SK-N-SH (cell line): ENCODE data around the gene UCP2. TPM values are rescaled to one million over a fixed set of nuclear protein-coding genes. Genes with fewer than 3 reads are reported as not detected.

Experiments
- CTCF ChIA-PET: fragments of 300-600, 350-600 bp; formaldehyde crosslinking; extraction: SDS; loops from one replicate; lab custom pipeline; 2021; lab: Yijun Ruan, JAX
- POLR2A ChIA-PET: fragments of 350-600 bp; sonication (Branson Sonifier 250); formaldehyde crosslinking; extraction: SDS; loops from one replicate; lab custom pipeline; 2020; ENCODE audit warnings: antibody characterized with exemption, inconsistent platforms; lab: Yijun Ruan, JAX
- DNase-seq: peaks from one replicate; pipeline ENCODE4 v3.0.0; 2012
- H2AFZ ChIP-seq: fragments of 200-600 bp; sonication (generic); 2 replicates; pipeline ENCODE4 v1.8.1; 2016; ENCODE audit warnings: antibody characterized with exemption, mild to moderate bottlenecking, low read depth
- H3F3A ChIP-seq: fragments of 200-600 bp; sonication (generic); replicated peaks from 2 replicates; pipeline ENCODE3; 2016; ENCODE audit warnings: antibody characterized with exemption, mild to moderate bottlenecking; ENCODE audit not compliant: insufficient read depth
- H3K27ac ChIP-seq, 2 experiments: fragments of 200-500 bp in 1 of 2; fragments of 200-600 bp in 1 of 2; sonication (Bioruptor generic) in 1 of 2; sonication (generic), shearing (Covaris generic) in 1 of 2; 2 replicates each; pipeline versions ENCODE4 v1.5.1 to v1.6.1; 2014 to 2016; ENCODE audit warnings: low read depth in 2 of 2, inconsistent platforms in 1 of 2, low read length in 1 of 2, mild to moderate bottlenecking in 1 of 2, mixed read lengths in 1 of 2
- H3K27me3 ChIP-seq: fragments of 200-600 bp; sonication (generic), shearing (Covaris generic); 2 replicates; pipeline ENCODE4 v1.6.1; 2016; ENCODE audit warnings: mixed run types; ENCODE audit not compliant: insufficient read depth
- H3K36me3 ChIP-seq, 2 experiments: fragments of 200-500 bp in 1 of 2; fragments of 200-600 bp in 1 of 2; sonication (Bioruptor generic) in 1 of 2; sonication (generic) in 1 of 2; replicated peaks in 1 of 2; 2 replicates each; pipeline versions ENCODE3 to v1.5.1; 2014 to 2016; ENCODE audit warnings: low read length in 1 of 2, mild to moderate bottlenecking in 1 of 2; ENCODE audit not compliant: insufficient read depth in 2 of 2, control insufficient read depth in 1 of 2
- H3K4me1 ChIP-seq, 2 experiments: fragments of 200-500 bp in 1 of 2; fragments of 200-600 bp in 1 of 2; sonication (Bioruptor generic) in 1 of 2; sonication (generic), shearing (Covaris generic) in 1 of 2; 2 replicates each; pipeline versions ENCODE4 v1.5.1 to v1.6.1; 2014 to 2016; ENCODE audit warnings: low read depth in 1 of 2, low read length in 1 of 2, mixed run types in 1 of 2; ENCODE audit not compliant: insufficient read depth in 2 of 2, control insufficient read depth in 1 of 2
- H3K4me2 ChIP-seq: fragments of 200-600 bp; sonication (generic), shearing (Covaris generic); 2 replicates; pipeline ENCODE4 v1.6.1; 2017; ENCODE audit warnings: mixed run types
- H3K4me3 ChIP-seq, 2 experiments: fragments of 200-500 bp in 1 of 2; fragments of 200-600 bp in 1 of 2; sonication (Bioruptor generic) in 1 of 2; sonication (generic), shearing (Covaris generic) in 1 of 2; 2 replicates each; pipeline versions ENCODE4 v1.5.1 to v1.8.1; 2014 to 2016; ENCODE audit warnings: low read depth in 2 of 2, inconsistent platforms in 1 of 2, low read length in 1 of 2, mild to moderate bottlenecking in 1 of 2, mixed read lengths in 1 of 2, moderate library complexity in 1 of 2
- H3K79me2 ChIP-seq: fragments of 200-600 bp; sonication (generic); 2 replicates; pipeline ENCODE4 v1.8.1; 2017; ENCODE audit warnings: mild to moderate bottlenecking; ENCODE audit not compliant: insufficient read depth
- H3K9ac ChIP-seq: fragments of 200-600 bp; sonication (generic); 2 replicates; pipeline ENCODE4 v1.6.1; 2017; ENCODE audit warnings: mixed run types
- H3K9me2 ChIP-seq: fragments of 200-600 bp; sonication (generic); 2 replicates; pipeline ENCODE4 v1.6.1; 2017; ENCODE audit warnings: mixed run types
- H3K9me3 ChIP-seq: fragments of 200-600 bp; sonication (generic); 2 replicates; pipeline ENCODE4 v1.6.1; 2017; ENCODE audit warnings: mixed run types, mild to moderate bottlenecking, moderate library complexity
- H4K20me1 ChIP-seq: fragments of 200-600 bp; sonication (generic); 2 replicates; pipeline ENCODE4 v1.6.1; 2017; ENCODE audit warnings: mild to moderate bottlenecking, mixed run types; ENCODE audit not compliant: insufficient read depth
- EP300 ChIP-seq, 2 experiments: IDR thresholded peaks; 2 replicates each; pipeline versions ENCODE4 v1.4.0 to v1.6.1; 2012; ENCODE audit warnings: borderline replicate concordance in 1 of 2, low read depth in 1 of 2, low read length in 1 of 2
- EZH2phosphoT487 ChIP-seq: fragments of 200-600 bp; sonication (generic); IDR thresholded peaks from 2 replicates; pipeline ENCODE4 v1.6.1; 2017; ENCODE audit warnings: low read depth, mixed run types, mild to moderate bottlenecking, antibody characterized with exemption, moderate library complexity, borderline replicate concordance
- FOSL2 ChIP-seq: IDR thresholded peaks from 2 replicates; pipeline ENCODE4 v1.4.0; 2012; ENCODE audit warnings: low read depth, mild to moderate bottlenecking, moderate library complexity, borderline replicate concordance
- FOXJ3 ChIP-seq: sonication (generic); formaldehyde crosslinking; IDR thresholded peaks from 2 replicates; pipeline ENCODE4 v1.5.1; 2020; ENCODE audit warnings: mild to moderate bottlenecking, missing genetic modification reagents
- NFIC ChIP-seq: IDR thresholded peaks from 2 replicates; pipeline ENCODE4 v1.4.0; 2012; ENCODE audit warnings: borderline replicate concordance
- RAD21 ChIP-seq: IDR thresholded peaks from 2 replicates; pipeline ENCODE4 v1.6.1; 2012; ENCODE audit warnings: mild to moderate bottlenecking, low read length
- RFX5 ChIP-seq: IDR thresholded peaks from 2 replicates; pipeline ENCODE4 v1.6.1; 2012; ENCODE audit warnings: mild to moderate bottlenecking, improper control_type of control experiment, low read length
- RXRA ChIP-seq: IDR thresholded peaks from 2 replicates; pipeline ENCODE4 v1.4.0; 2012; ENCODE audit warnings: low read depth, mild to moderate bottlenecking, borderline replicate concordance
- SMC3 ChIP-seq: IDR thresholded peaks from 2 replicates; pipeline ENCODE4 v1.6.1; 2012; ENCODE audit warnings: low read depth, low read length, improper control_type of control experiment
- TCF12 ChIP-seq: IDR thresholded peaks from 2 replicates; pipeline ENCODE4 v1.4.0; 2012
- TEAD4 ChIP-seq: IDR thresholded peaks from 2 replicates; pipeline ENCODE4 v1.4.0; 2012; ENCODE audit warnings: mild to moderate bottlenecking, borderline replicate concordance; ENCODE audit not compliant: insufficient read depth
- WGBS: methylation state at CpG from one replicate; pipeline ENCODE4 v1.1.6; 2017; ENCODE audit warnings: low lambda C conversion rate; 5-methylcytosine and 5-hydroxymethylcytosine counted together
- polyA plus RNA-seq, 3 experiments: library from polyadenylated mRNA; depleted of rRNA; stranded (reverse); fragments of >200 nt; gene quantifications; 2 replicates each; pipeline ENCODE4 v1.2.3, GENCODE V29; 2012
- TF ChIP-seq, protein P1 (sequence below): fragments of 200-600 bp; sonication (generic); IDR thresholded peaks from 2 replicates; pipeline ENCODE4 v1.6.1; 2017; ENCODE audit warnings: antibody characterized with exemption, mild to moderate bottlenecking, moderate library complexity
- TF ChIP-seq, protein P2 (sequence below): fragments of 150-350 bp; IDR thresholded peaks from 2 replicates; pipeline ENCODE4 v1.6.1; 2017; ENCODE audit warnings: antibody characterized with exemption, low read length, low read depth, borderline replicate concordance
- TF ChIP-seq, protein P3 (sequence below): IDR thresholded peaks from 2 replicates; pipeline ENCODE4 v1.6.1; 2012; ENCODE audit warnings: mild to moderate bottlenecking, low read depth, low read length, moderate library complexity
- TF ChIP-seq, protein P4 (sequence below): IDR thresholded peaks from 2 replicates; pipeline ENCODE4 v1.4.0; 2012; ENCODE audit warnings: low read depth
- TF ChIP-seq, protein P5 (sequence below): IDR thresholded peaks from 2 replicates; pipeline ENCODE4 v1.4.0; 2012; ENCODE audit warnings: low read depth, borderline replicate concordance

UCP2 gene
- polyA plus RNA-seq, 1 of the 3 experiments (the other 2 are of a cell fraction) = 36.0 TPM

DNA sequence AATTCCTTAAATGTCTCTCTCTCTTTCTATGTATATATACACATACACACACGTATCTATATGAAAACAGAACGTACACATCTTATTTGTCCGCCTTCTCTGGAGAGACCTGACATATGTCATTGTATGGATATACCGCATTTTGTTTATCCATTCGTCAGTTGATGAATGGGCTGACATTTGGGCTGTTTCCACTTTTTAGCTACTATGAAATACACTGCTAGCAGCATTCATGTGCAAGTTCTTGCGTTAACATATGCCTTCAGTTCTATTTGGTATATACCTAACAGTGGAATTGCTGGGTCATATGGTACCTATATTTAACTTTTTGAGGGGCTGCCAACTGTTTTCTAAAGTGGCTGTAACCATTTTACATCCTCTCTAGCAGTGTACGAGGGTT lies 49.9 kb downstream of the UCP2 start (continued):
- no peak for TF ChIP-seq TEAD4
- TF ChIP-seq RAD21 = no peak
- no peak for TF ChIP-seq FOSL2
- TF ChIP-seq EP300 (IDR thresholded peaks at IDR 0.05; ENCODE audit: borderline replicate concordance in 1 of 2, low read depth in 1 of 2, low read length in 1 of 2) = no peak
- TF ChIP-seq FOXJ3 (CRISPR knock-in tag) = no peak
- TF ChIP-seq SMC3 = no peak
- TF ChIP-seq, protein P1, sequence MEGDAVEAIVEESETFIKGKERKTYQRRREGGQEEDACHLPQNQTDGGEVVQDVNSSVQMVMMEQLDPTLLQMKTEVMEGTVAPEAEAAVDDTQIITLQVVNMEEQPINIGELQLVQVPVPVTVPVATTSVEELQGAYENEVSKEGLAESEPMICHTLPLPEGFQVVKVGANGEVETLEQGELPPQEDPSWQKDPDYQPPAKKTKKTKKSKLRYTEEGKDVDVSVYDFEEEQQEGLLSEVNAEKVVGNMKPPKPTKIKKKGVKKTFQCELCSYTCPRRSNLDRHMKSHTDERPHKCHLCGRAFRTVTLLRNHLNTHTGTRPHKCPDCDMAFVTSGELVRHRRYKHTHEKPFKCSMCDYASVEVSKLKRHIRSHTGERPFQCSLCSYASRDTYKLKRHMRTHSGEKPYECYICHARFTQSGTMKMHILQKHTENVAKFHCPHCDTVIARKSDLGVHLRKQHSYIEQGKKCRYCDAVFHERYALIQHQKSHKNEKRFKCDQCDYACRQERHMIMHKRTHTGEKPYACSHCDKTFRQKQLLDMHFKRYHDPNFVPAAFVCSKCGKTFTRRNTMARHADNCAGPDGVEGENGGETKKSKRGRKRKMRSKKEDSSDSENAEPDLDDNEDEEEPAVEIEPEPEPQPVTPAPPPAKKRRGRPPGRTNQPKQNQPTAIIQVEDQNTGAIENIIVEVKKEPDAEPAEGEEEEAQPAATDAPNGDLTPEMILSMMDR = no peak

DNA sequence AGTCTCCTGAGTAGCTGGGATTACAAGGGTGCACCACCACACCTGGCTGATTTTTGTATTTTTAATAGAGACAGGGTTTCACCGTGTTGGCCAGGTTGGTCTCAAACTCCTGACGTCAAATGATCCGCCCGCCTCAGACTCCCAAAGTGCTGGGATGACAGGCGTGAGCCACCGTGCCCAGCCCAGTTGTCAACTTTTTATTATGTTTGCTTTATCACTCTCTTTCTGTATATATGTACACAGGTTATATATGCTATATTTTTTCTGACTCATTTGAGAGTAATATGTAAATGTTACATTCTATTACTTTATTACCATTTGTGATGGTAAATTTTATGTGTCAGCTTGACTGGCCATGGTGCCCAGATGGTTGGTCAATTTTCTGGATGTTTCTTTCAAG lies 50.7 kb downstream of the UCP2 start:
- H3K4me3 ChIP-seq = no peak overlapping the region
- H3K4me1 ChIP-seq = no peaks in the 10 kb centered on the region
- no peak overlapping the region for H2AFZ ChIP-seq
- H3K36me3 ChIP-seq = peaks cover 32 to 42% of the 10 kb centered on the region in 2 experiments
- H3K9me2 ChIP-seq = no peaks in the 10 kb centered on the region
- TF ChIP-seq, protein P2, sequence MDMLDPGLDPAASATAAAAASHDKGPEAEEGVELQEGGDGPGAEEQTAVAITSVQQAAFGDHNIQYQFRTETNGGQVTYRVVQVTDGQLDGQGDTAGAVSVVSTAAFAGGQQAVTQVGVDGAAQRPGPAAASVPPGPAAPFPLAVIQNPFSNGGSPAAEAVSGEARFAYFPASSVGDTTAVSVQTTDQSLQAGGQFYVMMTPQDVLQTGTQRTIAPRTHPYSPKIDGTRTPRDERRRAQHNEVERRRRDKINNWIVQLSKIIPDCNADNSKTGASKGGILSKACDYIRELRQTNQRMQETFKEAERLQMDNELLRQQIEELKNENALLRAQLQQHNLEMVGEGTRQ = no peak
- TF ChIP-seq TCF12 (no peak), EP300 (IDR thresholded peaks at IDR 0.05; ENCODE audit: borderline replicate concordance in 1 of 2, low read depth in 1 of 2, low read length in 1 of 2) (no peak), RXRA (no peak), EZH2phosphoT487 (no peak), FOSL2 (no peak), RFX5 (no peak), NFIC (no peak), TEAD4 (no peak)
- TF ChIP-seq, protein P3, sequence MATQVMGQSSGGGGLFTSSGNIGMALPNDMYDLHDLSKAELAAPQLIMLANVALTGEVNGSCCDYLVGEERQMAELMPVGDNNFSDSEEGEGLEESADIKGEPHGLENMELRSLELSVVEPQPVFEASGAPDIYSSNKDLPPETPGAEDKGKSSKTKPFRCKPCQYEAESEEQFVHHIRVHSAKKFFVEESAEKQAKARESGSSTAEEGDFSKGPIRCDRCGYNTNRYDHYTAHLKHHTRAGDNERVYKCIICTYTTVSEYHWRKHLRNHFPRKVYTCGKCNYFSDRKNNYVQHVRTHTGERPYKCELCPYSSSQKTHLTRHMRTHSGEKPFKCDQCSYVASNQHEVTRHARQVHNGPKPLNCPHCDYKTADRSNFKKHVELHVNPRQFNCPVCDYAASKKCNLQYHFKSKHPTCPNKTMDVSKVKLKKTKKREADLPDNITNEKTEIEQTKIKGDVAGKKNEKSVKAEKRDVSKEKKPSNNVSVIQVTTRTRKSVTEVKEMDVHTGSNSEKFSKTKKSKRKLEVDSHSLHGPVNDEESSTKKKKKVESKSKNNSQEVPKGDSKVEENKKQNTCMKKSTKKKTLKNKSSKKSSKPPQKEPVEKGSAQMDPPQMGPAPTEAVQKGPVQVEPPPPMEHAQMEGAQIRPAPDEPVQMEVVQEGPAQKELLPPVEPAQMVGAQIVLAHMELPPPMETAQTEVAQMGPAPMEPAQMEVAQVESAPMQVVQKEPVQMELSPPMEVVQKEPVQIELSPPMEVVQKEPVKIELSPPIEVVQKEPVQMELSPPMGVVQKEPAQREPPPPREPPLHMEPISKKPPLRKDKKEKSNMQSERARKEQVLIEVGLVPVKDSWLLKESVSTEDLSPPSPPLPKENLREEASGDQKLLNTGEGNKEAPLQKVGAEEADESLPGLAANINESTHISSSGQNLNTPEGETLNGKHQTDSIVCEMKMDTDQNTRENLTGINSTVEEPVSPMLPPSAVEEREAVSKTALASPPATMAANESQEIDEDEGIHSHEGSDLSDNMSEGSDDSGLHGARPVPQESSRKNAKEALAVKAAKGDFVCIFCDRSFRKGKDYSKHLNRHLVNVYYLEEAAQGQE = no peak
- TF ChIP-seq, protein P4, sequence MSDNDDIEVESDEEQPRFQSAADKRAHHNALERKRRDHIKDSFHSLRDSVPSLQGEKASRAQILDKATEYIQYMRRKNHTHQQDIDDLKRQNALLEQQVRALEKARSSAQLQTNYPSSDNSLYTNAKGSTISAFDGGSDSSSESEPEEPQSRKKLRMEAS = no peak
- TF ChIP-seq, protein P5, sequence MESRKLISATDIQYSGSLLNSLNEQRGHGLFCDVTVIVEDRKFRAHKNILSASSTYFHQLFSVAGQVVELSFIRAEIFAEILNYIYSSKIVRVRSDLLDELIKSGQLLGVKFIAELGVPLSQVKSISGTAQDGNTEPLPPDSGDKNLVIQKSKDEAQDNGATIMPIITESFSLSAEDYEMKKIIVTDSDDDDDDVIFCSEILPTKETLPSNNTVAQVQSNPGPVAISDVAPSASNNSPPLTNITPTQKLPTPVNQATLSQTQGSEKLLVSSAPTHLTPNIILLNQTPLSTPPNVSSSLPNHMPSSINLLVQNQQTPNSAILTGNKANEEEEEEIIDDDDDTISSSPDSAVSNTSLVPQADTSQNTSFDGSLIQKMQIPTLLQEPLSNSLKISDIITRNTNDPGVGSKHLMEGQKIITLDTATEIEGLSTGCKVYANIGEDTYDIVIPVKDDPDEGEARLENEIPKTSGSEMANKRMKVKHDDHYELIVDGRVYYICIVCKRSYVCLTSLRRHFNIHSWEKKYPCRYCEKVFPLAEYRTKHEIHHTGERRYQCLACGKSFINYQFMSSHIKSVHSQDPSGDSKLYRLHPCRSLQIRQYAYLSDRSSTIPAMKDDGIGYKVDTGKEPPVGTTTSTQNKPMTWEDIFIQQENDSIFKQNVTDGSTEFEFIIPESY = no peak
- TF ChIP-seq, protein P1 = no peak
- DNase-seq = no peak
- ChIA-PET POLR2A (no interaction called here), CTCF (interaction anchor here (0.6 to 1.7 kb wide), 19 partner anchors 9 to 463 kb away, joined by 3 to 10 read pairs (median 3); partner anchors contain the start of genes COA4 and PAAF1)
- no peak overlapping the region for H3K9ac ChIP-seq
- H3K4me2 ChIP-seq = no peak overlapping the region
- 88% methylated on average over 6 of the region's 6 CpGs for WGBS
- H3F3A ChIP-seq = peaks cover 9% of the 10 kb centered on the region
- no peaks in the 10 kb centered on the region for H3K79me2 ChIP-seq
- no peaks in the 10 kb centered on the region for H3K9me3 ChIP-seq
- H4K20me1 ChIP-seq = no peaks in the 10 kb centered on the region
- no peak overlapping the region for H3K27ac ChIP-seq
- H3K27me3 ChIP-seq = no peaks in the 10 kb centered on the region
